WERI-Rb-1 (cell line): Measurements from ENCODE around the gene KIF1A.

Experiments
- DNase-seq: peaks from one replicate; pipeline ENCODE4 v3.0.0-alpha.2; 2020
- H3K27ac ChIP-seq: fragments of 250-450 bp; sonication (Bioruptor Pico); 2 replicates; pipeline ENCODE4 v1.5.1; 2020; ENCODE audit warnings: mild to moderate bottlenecking, moderate library complexity
- H3K27me3 ChIP-seq: fragments of 250-450 bp; sonication (Bioruptor Pico); 2 replicates; pipeline ENCODE4 v1.5.1; 2021; ENCODE audit warnings: mild to moderate bottlenecking, low read depth, moderate library complexity; ENCODE audit not compliant: insufficient read depth, severe bottlenecking
- H3K36me3 ChIP-seq: fragments of 250-450 bp; sonication (Bioruptor Pico); 2 replicates; pipeline ENCODE4 v1.5.1; 2020; ENCODE audit warnings: mild to moderate bottlenecking, moderate library complexity
- H3K4me3 ChIP-seq: 2 replicates; pipeline ENCODE4 v1.5.1; 2011; ENCODE audit warnings: low read depth, mild to moderate bottlenecking, control low read depth, low read length
- H3K9me3 ChIP-seq: fragments of 250-450 bp; sonication (Bioruptor Pico); 2 replicates; pipeline ENCODE4 v1.5.1; 2021; ENCODE audit warnings: mild to moderate bottlenecking, moderate library complexity; ENCODE audit not compliant: severe bottlenecking
- TF ChIP-seq, protein P1 (sequence below): IDR thresholded peaks from 2 replicates; pipeline ENCODE4 v1.5.1; 2011; ENCODE audit warnings: low read depth, mild to moderate bottlenecking, control low read depth, inconsistent platforms, low read length

The KIF1A gene

DNA sequence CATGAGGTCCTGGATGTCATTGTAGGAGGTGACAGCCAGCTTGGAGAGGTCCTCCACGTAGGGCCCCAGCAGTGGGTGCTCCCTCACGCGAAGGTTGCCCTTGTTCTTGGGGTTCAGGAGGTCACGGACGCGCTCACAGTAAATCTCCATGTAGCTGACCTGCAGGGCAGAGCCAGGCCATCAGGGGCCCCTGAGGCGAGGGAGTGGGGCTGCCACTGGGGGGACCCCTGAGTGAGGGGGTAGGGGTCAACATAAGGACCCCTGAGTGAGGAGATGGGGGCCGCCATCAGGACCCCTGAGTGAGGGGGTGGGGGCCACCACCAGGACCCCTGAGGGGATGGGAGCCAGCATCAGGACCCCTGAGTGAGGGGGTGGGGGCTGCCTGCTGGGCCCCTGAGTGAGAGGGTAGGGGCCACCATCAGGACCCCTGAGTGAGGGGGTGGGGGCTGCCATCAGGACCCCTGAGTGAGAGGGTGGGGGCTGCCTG lies 33.6 kb downstream of the KIF1A start:
- no peak for DNase-seq
- TF ChIP-seq, protein P1, sequence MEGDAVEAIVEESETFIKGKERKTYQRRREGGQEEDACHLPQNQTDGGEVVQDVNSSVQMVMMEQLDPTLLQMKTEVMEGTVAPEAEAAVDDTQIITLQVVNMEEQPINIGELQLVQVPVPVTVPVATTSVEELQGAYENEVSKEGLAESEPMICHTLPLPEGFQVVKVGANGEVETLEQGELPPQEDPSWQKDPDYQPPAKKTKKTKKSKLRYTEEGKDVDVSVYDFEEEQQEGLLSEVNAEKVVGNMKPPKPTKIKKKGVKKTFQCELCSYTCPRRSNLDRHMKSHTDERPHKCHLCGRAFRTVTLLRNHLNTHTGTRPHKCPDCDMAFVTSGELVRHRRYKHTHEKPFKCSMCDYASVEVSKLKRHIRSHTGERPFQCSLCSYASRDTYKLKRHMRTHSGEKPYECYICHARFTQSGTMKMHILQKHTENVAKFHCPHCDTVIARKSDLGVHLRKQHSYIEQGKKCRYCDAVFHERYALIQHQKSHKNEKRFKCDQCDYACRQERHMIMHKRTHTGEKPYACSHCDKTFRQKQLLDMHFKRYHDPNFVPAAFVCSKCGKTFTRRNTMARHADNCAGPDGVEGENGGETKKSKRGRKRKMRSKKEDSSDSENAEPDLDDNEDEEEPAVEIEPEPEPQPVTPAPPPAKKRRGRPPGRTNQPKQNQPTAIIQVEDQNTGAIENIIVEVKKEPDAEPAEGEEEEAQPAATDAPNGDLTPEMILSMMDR: no peak
- H3K27ac ChIP-seq: no peak overlapping the region
- H3K36me3 ChIP-seq: peaks cover 92% of the 10 kb centered on the region
- no peaks in the 10 kb centered on the region for H3K27me3 ChIP-seq
- H3K4me3 ChIP-seq: no peak overlapping the region
- H3K9me3 ChIP-seq: no peaks in the 10 kb centered on the region

DNA sequence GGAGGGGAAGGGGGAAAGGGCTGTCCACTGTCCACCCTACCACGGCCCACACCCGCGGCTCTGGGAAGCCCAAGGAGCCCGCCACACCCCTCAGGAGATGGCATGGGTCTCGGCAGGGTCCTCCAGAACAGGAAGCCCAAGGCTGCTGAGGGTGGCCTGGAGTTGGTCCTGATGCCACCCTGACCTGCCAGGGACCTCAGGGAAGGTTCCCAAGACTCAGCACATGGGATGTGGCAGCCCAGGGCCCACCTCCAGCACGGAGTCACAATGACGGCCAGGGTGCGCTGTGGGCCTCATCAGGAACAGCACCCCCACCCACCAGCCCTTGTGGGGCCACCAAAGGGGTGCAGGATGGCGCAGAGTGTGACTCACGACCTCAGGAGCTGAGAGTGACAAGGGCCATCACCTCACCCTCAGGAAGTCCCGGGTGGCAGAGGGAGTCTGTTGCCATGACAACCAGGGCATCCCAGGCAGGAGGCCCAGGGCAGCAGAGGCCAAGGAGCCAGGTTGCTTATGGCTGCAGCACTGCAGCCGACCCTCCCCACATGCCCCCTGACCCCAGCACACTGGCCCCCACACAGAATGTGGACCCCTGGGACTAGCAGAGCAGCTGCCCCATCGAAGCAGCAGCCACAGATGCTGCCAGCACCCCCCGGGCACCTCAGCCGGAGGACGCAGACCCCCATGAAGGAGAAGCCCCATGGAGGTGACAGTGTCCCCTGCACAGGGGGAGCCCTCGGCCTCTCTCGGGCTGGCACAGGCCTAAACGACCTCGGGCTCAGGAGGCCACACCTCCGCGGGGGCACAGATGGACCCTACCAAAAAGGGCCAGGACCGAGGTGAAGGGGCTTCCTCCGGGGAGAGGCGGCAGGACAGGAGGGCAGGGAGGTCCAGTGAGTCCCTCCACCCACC lies 34.3 kb downstream of the KIF1A start:
- Histone ChIP-seq H3K27me3 (no peaks in the 10 kb centered on the region), H3K9me3 (no peaks in the 10 kb centered on the region), H3K36me3 (peaks cover 88% of the 10 kb centered on the region), H3K4me3 (no peak overlapping the region), H3K27ac (no peak overlapping the region)
- TF ChIP-seq, protein P1: no peak
- DNase-seq: no peak

DNA sequence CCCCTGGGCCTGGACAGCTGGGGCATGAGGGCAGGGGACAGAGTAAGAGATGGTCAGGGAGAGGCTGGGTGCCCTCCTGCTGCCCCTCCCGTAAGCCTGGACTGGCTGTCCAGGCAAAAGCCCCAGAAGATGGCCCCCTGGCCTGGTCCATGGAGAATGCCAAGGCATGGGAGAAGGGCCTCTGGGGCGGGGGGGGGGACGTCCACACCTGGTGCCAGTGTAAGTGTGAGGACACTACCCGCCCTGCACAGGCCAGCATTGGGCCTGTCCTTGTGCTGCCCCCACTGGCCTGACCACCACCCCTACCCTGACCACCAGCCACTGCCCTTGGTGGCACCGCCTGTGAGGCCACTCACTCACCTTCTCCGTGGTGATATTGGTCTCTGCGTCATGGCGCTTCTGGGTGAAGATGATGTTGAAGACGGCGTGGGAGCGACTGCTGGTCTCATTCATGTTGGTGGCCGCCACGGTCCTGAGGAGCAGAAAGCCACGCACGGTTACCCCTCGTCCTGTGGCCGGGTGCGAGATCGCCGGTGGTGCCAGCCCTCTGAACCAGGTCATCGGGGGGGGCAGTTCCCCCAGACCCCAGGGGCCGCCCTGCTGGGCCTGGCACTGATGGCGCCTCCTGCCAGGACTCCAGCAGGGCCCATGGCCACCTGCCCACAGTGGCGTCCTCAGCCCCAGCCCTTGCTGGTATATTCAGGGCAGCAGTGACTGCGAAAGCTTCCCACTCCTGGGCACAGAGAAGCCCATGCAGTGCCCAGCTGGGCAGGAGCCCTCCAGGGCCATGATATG lies 35.2 kb downstream of the KIF1A start:
- H3K9me3 ChIP-seq: no peaks in the 10 kb centered on the region
- no peak overlapping the region for H3K4me3 ChIP-seq
- DNase-seq: no peak
- no peak overlapping the region for H3K27ac ChIP-seq
- TF ChIP-seq, protein P1: no peak
- H3K36me3 ChIP-seq: peaks cover 83% of the 10 kb centered on the region
- H3K27me3 ChIP-seq: no peaks in the 10 kb centered on the region

DNA sequence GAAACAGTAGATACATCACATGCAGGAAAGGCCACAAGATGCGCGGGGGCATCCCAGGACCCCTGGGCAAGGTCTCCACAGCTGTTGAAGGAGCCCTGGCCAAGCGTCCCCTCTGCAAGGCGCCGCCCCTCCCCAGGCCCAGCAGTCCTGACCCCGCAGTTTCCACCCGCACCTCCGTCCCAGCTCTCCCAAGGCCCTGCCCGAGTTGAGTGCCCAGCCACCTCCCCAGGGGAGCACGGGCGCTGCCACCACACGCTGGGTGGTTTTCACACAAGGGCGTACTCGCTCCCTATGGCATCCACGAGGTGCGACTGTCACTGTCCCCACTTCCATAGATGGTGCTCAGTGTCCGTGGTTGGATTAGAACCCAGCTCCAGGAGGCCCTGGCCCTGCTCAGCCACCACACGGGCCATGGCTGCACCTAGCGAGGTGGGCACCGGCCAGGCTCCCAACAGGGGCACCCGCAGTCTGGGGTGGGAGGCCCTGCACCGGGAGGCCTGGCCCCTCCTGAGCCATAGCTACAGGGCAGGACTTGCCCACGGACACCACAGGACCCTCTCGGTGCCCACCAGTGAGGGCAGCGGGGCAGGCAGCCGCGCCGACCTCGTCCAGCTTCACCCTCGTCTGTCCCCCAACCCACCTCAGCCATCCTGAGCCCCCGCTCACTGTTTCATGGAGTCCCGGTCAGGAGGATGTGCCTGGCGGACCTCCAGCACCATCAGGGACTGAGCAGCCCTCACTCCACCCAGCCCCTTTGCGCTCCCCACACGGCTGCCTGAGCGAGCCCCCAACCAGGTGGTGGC lies 36.0 kb downstream of the KIF1A start:
- no peak overlapping the region for H3K4me3 ChIP-seq
- H3K27me3 ChIP-seq: no peaks in the 10 kb centered on the region
- no peaks in the 10 kb centered on the region for H3K9me3 ChIP-seq
- TF ChIP-seq, protein P1: no peak
- peaks cover 74% of the 10 kb centered on the region for H3K36me3 ChIP-seq
- H3K27ac ChIP-seq: no peak overlapping the region
- DNase-seq: no peak
